Measurements from ENCODE around the gene RNU7-1. TPM values are rescaled to one million over a fixed set of nuclear protein-coding genes. Genes with fewer than 3 reads are reported as not detected.

The RNU7-1 gene
- total and polyA plus RNA-seq, 9 of the 15 experiments (the other 6 are each of a cell fraction or from before 2014, with no cell fraction given): not detected

DNA sequence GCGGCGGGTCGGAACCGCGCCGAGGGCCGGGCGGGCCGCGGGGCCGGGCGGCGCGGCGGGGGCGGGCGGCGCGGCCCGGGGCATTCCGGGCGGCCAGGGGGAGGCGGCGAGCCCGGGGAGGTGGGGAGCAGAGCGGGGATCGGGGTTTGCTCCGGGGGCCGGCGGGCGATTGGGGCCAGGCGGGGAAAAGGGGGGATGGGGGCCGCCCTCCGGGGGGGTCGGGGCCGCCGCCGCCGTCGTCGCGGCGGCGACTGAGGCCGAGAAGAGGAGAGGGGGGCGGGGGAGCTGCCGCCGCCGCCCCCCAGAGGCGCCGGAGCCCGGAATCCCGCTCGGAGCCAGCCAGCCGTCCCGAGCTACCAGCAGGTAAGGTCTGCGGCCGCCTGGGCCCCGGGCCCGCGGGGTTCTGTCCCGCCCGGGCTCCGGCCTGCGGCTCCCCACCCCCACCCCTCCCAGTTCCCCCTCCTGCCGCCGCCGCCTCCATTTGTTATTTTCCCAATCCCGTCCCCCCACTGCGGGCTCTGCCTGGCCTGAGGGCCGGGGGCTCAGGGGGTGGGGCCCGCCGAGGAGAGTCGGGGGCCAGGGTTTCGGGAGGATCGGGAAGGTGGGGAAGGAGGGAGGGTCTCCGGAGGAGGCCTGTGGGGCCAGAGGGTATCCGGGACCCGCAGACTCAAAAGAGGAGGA is 15.5 kb upstream of the RNU7-1 start (continued):
- TF ChIP-seq CBFA2T2 (conservative IDR thresholded peaks at IDR 0.05): no peak
- TF ChIP-seq TFAP4 (CRISPR knock-in tag; IDR thresholded peaks at IDR 0.05; ENCODE audit: borderline replicate concordance): 0 out of 2 replicates have a peak, but pooled peaks have one; percentile 14
- TF ChIP-seq ZNF354B (CRISPR knock-in tag; IDR thresholded peaks at IDR 0.05): no peak

DNA sequence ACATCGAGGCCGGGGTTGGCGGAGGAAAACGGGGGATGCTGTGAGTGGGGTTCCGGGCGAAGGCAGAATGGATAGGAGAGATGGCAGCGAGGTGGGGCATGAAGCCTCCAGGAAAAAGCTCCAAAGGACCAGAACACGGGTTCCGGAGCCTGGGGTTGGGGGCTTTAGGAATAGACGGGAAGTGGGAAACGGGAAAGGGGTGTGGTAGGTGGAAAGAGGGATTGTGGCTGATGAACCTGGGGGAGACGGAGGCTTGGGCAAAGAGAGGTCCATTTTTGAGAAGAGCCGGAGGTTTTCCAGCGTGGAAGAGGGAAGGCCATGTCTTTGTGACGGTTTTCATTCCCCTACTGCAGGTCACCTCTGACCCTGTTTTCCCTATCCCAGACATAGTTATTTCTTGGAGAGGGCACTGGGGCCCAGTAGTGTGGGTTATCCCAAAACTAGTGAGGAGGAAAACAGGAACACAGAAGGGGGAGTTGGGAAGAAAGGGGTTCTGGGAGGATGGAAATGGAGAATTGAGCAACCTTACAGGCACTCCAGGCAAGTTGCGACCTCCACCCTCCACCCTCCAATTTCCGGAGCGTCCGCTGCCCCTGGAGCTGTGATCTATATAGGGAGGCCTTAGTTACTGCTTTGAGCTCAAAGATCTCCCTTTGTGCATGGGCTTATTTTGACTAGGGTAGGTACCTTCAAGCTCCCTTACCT is 14.8 kb upstream of the RNU7-1 start:
- ATAC-seq (peak; percentile 5; the same call in 2 of the 3 replicates), DNase-seq (ENCODE audit: extremely low read depth in 1 of 4, low spot score in 3 of 4) (no peak), FAIRE-seq (no peak)
- Histone ChIP-seq H3K4me1 (replicated peaks in 1 of 2; ENCODE audit: control insufficient read depth in 2 of 2, insufficient read depth in 2 of 2, low read length in 2 of 2) (peaks cover 46 to 47% of the 10 kb centered on the region in 2 experiments; a peak in 4 of 5 replicates), H3K79me2 (ENCODE audit: control insufficient read depth, insufficient read depth, low read length) (peaks cover 55% of the 10 kb centered on the region), H3K4me3 (peak overlapping the region; percentile 76), H3K9me1 (ENCODE audit: control insufficient read depth, insufficient read depth, low read length) (peaks cover 4% of the 10 kb centered on the region), H3K36me3 (ENCODE audit: control insufficient read depth, insufficient read depth, low read length) (peaks cover 16% of the 10 kb centered on the region; the same call in 1 of the 3 replicates), H3K9ac (ENCODE audit: insufficient read depth in 1 of 2, low read depth in 2 of 2, low read length in 2 of 2) (peak overlapping the region; percentile 84 to 93), H3K27ac (ENCODE audit: extremely low read depth, low read depth, low read length) (peak overlapping the region; percentile 63), H3K27me3 (ENCODE audit: control insufficient read depth in 2 of 2, insufficient read depth in 2 of 2, low read length in 2 of 2) (no peaks in the 10 kb centered on the region), H3K4me2 (ENCODE audit: insufficient read depth, low read length) (peak overlapping the region; percentile 87), H2AFZ (ENCODE audit: low read depth, low read length) (no peak overlapping the region), H3K9me3 (replicated peaks; ENCODE audit: control insufficient read depth, insufficient read depth, low read depth, low read length) (no peaks in the 10 kb centered on the region), H4K20me1 (replicated peaks; ENCODE audit: control insufficient read depth, insufficient read depth, low read length) (no peaks in the 10 kb centered on the region)
- in situ Hi-C loops (cut with MboI) (no loop called here), intact Hi-C loops (cut with micrococcal nuclease) (loop anchor here (5.0 kb wide), 1 partner anchor 113 kb away; no protein-coding TSS in a partner anchor)
- 3% methylated on average over 18 of the region's 19 CpGs for WGBS (ENCODE audit: insufficient coverage, low coverage, missing lambda C conversion rate)
- POLR2A ChIA-PET: interaction anchor here (0.7 to 8.1 kb wide), 6 partner anchors 9 to 170 kb away, joined by 3 to 61 read pairs (median 4); partner anchors contain the start of genes C12orf57 and RNU7-1
- TSS peak; percentile 58 for BruUV-seq (replicated peaks)
- CTCF ChIA-PET (ENCODE audit: low intra/inter-chr PET ratio): interaction anchor here (0.6 kb wide), 1 partner anchor 27 kb away, joined by 7 read pairs; no protein-coding TSS in a partner anchor
- TF ChIP-seq PRPF4 (IDR thresholded peaks at IDR 0.05; ENCODE audit: insufficient read depth, low read depth, low read length, poor library complexity, severe bottlenecking) (no peak), ILK (tag; IDR thresholded peaks at IDR 0.05; ENCODE audit: borderline replicate concordance, low read depth) (no peak), ZNF175 (CRISPR knock-in tag; IDR thresholded peaks at IDR 0.05; ENCODE audit: low read depth) (no peak), SNIP1 (IDR thresholded peaks at IDR 0.05; ENCODE audit: low read depth) (no peak), PPARD (CRISPR knock-in tag; IDR thresholded peaks at IDR 0.05) (no peak), RBBP5 (IDR thresholded peaks at IDR 0.05; ENCODE audit: borderline replicate concordance, insufficient read depth, low read length, poor library complexity, severe bottlenecking) (peak; percentile 20), NCOA4 (IDR thresholded peaks at IDR 0.05; ENCODE audit: partially characterized antibody) (no peak), ARID3A (IDR thresholded peaks at IDR 0.05; ENCODE audit: borderline replicate concordance, low read depth, low read length) (no peak), CEBPG (CRISPR knock-in tag; IDR thresholded peaks at IDR 0.05) (no peak), CEBPG (tag; conservative IDR thresholded peaks at IDR 0.05 in 1 of 2, IDR thresholded peaks at IDR 0.05 in 1 of 2) (no peak), NFRKB (IDR thresholded peaks at IDR 0.05; ENCODE audit: low read depth) (0 out of 2 replicates have a peak, but pooled peaks have one; percentile 32), RBFOX2 (IDR thresholded peaks at IDR 0.05; ENCODE audit: low read depth, low read length) (0 out of 2 replicates have a peak, but pooled peaks have one; percentile 19), TAL1 (IDR thresholded peaks at IDR 0.05) (no peak)

All from K562 (cell line).